ENCODE data around the gene KLF15.

DNA sequence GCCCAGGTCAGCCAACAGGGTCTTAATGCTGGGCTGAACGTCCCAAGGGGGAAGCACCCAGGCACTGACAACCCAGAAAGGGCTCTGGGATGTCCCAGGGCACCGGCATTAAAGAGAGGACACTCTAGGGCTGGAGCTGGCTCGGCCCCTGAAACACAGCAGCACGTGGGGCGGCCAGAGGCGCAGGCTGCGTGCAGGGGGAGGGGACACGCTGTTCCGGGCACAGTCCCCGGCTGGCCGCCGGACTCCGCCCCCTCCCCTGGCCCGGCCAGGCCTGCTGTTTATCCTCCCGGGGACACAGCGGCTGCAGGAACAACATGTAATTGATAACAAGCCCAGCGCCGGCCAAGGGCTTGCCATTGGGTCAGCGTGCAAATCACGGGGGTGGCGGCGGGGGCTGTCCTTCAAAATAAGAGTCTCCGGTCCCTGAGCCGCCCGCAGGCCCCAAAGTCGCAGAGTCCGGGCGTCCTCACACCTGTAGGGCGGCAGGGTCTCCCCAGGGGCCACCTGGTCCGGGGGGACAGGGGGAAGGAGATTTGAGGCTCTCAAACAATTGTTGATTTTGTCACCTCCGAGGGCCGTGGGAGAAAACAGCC lies 1.3 kb downstream of the KLF15 start:
- TF ChIP-seq EZH2 (IDR thresholded peaks at IDR 0.05; ENCODE audit: borderline replicate concordance) = no peak
- no peak for TF ChIP-seq EZH2phosphoT487 (IDR thresholded peaks at IDR 0.05; ENCODE audit: low read depth, severe bottlenecking, unreplicated experiment)
- TF ChIP-seq, protein P1, sequence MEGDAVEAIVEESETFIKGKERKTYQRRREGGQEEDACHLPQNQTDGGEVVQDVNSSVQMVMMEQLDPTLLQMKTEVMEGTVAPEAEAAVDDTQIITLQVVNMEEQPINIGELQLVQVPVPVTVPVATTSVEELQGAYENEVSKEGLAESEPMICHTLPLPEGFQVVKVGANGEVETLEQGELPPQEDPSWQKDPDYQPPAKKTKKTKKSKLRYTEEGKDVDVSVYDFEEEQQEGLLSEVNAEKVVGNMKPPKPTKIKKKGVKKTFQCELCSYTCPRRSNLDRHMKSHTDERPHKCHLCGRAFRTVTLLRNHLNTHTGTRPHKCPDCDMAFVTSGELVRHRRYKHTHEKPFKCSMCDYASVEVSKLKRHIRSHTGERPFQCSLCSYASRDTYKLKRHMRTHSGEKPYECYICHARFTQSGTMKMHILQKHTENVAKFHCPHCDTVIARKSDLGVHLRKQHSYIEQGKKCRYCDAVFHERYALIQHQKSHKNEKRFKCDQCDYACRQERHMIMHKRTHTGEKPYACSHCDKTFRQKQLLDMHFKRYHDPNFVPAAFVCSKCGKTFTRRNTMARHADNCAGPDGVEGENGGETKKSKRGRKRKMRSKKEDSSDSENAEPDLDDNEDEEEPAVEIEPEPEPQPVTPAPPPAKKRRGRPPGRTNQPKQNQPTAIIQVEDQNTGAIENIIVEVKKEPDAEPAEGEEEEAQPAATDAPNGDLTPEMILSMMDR (IDR thresholded peaks at IDR 0.05; ENCODE audit: poor library complexity) = no peak

All from hepatocyte (in vitro differentiated cells).